Measurements from ENCODE around the gene KLHDC8A.

DNA sequence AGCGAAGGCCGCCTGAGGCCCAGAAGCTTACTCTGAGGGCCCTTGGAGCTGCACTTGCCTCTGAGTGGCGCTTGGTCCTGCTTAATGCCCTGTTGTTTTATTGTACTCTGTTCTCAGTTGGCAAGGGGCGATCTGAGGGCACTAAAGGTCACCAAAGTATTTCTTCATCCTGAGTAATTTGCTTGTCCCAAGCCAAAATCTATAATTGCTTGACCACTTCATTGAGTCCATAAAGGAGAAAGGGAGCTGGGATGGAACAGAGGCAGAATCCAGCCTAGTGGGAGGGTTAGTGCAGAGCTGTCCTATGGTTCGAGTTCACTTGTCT is 34.8 kb downstream of the KLHDC8A start:
- TF ChIP-seq, protein P1, sequence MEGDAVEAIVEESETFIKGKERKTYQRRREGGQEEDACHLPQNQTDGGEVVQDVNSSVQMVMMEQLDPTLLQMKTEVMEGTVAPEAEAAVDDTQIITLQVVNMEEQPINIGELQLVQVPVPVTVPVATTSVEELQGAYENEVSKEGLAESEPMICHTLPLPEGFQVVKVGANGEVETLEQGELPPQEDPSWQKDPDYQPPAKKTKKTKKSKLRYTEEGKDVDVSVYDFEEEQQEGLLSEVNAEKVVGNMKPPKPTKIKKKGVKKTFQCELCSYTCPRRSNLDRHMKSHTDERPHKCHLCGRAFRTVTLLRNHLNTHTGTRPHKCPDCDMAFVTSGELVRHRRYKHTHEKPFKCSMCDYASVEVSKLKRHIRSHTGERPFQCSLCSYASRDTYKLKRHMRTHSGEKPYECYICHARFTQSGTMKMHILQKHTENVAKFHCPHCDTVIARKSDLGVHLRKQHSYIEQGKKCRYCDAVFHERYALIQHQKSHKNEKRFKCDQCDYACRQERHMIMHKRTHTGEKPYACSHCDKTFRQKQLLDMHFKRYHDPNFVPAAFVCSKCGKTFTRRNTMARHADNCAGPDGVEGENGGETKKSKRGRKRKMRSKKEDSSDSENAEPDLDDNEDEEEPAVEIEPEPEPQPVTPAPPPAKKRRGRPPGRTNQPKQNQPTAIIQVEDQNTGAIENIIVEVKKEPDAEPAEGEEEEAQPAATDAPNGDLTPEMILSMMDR (conservative IDR thresholded peaks at IDR 0.05; ENCODE audit: low read depth, low read length) = no peak
- no peak for TF ChIP-seq CEBPB (IDR thresholded peaks at IDR 0.05; ENCODE audit: low read depth, low read length)
- TF ChIP-seq FOS (IDR thresholded peaks at IDR 0.05; ENCODE audit: low read depth, low read length) = no peak
- TF ChIP-seq, protein P2, sequence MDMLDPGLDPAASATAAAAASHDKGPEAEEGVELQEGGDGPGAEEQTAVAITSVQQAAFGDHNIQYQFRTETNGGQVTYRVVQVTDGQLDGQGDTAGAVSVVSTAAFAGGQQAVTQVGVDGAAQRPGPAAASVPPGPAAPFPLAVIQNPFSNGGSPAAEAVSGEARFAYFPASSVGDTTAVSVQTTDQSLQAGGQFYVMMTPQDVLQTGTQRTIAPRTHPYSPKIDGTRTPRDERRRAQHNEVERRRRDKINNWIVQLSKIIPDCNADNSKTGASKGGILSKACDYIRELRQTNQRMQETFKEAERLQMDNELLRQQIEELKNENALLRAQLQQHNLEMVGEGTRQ (IDR thresholded peaks at IDR 0.05; ENCODE audit: low read depth, low read length) = no peak
- no peak for TF ChIP-seq POLR2A (IDR thresholded peaks at IDR 0.05; ENCODE audit: low read depth, low read length)
- TF ChIP-seq RFX5 (IDR thresholded peaks at IDR 0.05; ENCODE audit: low read depth, low read length) = no peak
- TF ChIP-seq SMC3 (IDR thresholded peaks at IDR 0.05; ENCODE audit: low read depth, low read length) = no peak
- TF ChIP-seq RCOR1 (IDR thresholded peaks at IDR 0.05; ENCODE audit: insufficient replicate concordance, low read length) = no peak
- no peak for TF ChIP-seq RAD21 (IDR thresholded peaks at IDR 0.05; ENCODE audit: low read length)
- TF ChIP-seq MAFK (IDR thresholded peaks at IDR 0.05; ENCODE audit: low read depth, low read length) = no peak
- TF ChIP-seq, protein P3, sequence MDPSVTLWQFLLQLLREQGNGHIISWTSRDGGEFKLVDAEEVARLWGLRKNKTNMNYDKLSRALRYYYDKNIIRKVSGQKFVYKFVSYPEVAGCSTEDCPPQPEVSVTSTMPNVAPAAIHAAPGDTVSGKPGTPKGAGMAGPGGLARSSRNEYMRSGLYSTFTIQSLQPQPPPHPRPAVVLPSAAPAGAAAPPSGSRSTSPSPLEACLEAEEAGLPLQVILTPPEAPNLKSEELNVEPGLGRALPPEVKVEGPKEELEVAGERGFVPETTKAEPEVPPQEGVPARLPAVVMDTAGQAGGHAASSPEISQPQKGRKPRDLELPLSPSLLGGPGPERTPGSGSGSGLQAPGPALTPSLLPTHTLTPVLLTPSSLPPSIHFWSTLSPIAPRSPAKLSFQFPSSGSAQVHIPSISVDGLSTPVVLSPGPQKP (IDR thresholded peaks at IDR 0.05; ENCODE audit: borderline replicate concordance, low read depth, low read length) = no peak
- TF ChIP-seq MXI1 (IDR thresholded peaks at IDR 0.05; ENCODE audit: borderline replicate concordance, low read depth, low read length) = no peak; the same call in 1 of the 2 replicates
- no peak for TF ChIP-seq NFE2L2 (IDR thresholded peaks at IDR 0.05; ENCODE audit: low read depth, low read length)

All from IMR-90 (cell line).